SK-N-SH (cell line): ENCODE results near the gene TES. TPM values are rescaled to one million over a fixed set of nuclear protein-coding genes. Genes with fewer than 3 reads are reported as not detected.

Experiments used
- CTCF ChIA-PET: fragments of 300-600, 350-600 bp; formaldehyde crosslinking; extraction: SDS; loops from one replicate; lab custom pipeline; 2021; lab: Yijun Ruan, JAX
- POLR2A ChIA-PET: fragments of 350-600 bp; sonication (Branson Sonifier 250); formaldehyde crosslinking; extraction: SDS; loops from one replicate; lab custom pipeline; 2020; ENCODE audit warnings: antibody characterized with exemption, inconsistent platforms; lab: Yijun Ruan, JAX
- DNase-seq: peaks from one replicate; pipeline ENCODE4 v3.0.0; 2012
- H2AFZ ChIP-seq: fragments of 200-600 bp; sonication (generic); 2 replicates; pipeline ENCODE4 v1.8.1; 2016; ENCODE audit warnings: antibody characterized with exemption, mild to moderate bottlenecking, low read depth
- H3F3A ChIP-seq: fragments of 200-600 bp; sonication (generic); replicated peaks from 2 replicates; pipeline ENCODE3; 2016; ENCODE audit warnings: antibody characterized with exemption, mild to moderate bottlenecking; ENCODE audit not compliant: insufficient read depth
- H3K27ac ChIP-seq, 2 experiments: fragments of 200-500 bp in 1 of 2; fragments of 200-600 bp in 1 of 2; sonication (Bioruptor generic) in 1 of 2; sonication (generic), shearing (Covaris generic) in 1 of 2; 2 replicates each; pipeline versions ENCODE4 v1.5.1 to v1.6.1; 2014 to 2016; ENCODE audit warnings: low read depth in 2 of 2, inconsistent platforms in 1 of 2, low read length in 1 of 2, mild to moderate bottlenecking in 1 of 2, mixed read lengths in 1 of 2
- H3K27me3 ChIP-seq: fragments of 200-600 bp; sonication (generic), shearing (Covaris generic); 2 replicates; pipeline ENCODE4 v1.6.1; 2016; ENCODE audit warnings: mixed run types; ENCODE audit not compliant: insufficient read depth
- H3K36me3 ChIP-seq, 2 experiments: fragments of 200-500 bp in 1 of 2; fragments of 200-600 bp in 1 of 2; sonication (Bioruptor generic) in 1 of 2; sonication (generic) in 1 of 2; replicated peaks in 1 of 2; 2 replicates each; pipeline versions ENCODE3 to v1.5.1; 2014 to 2016; ENCODE audit warnings: low read length in 1 of 2, mild to moderate bottlenecking in 1 of 2; ENCODE audit not compliant: insufficient read depth in 2 of 2, control insufficient read depth in 1 of 2
- H3K4me1 ChIP-seq, 2 experiments: fragments of 200-500 bp in 1 of 2; fragments of 200-600 bp in 1 of 2; sonication (Bioruptor generic) in 1 of 2; sonication (generic), shearing (Covaris generic) in 1 of 2; 2 replicates each; pipeline versions ENCODE4 v1.5.1 to v1.6.1; 2014 to 2016; ENCODE audit warnings: low read depth in 1 of 2, low read length in 1 of 2, mixed run types in 1 of 2; ENCODE audit not compliant: insufficient read depth in 2 of 2, control insufficient read depth in 1 of 2
- H3K4me2 ChIP-seq: fragments of 200-600 bp; sonication (generic), shearing (Covaris generic); 2 replicates; pipeline ENCODE4 v1.6.1; 2017; ENCODE audit warnings: mixed run types
- H3K4me3 ChIP-seq, 2 experiments: fragments of 200-500 bp in 1 of 2; fragments of 200-600 bp in 1 of 2; sonication (Bioruptor generic) in 1 of 2; sonication (generic), shearing (Covaris generic) in 1 of 2; 2 replicates each; pipeline versions ENCODE4 v1.5.1 to v1.8.1; 2014 to 2016; ENCODE audit warnings: low read depth in 2 of 2, inconsistent platforms in 1 of 2, low read length in 1 of 2, mild to moderate bottlenecking in 1 of 2, mixed read lengths in 1 of 2, moderate library complexity in 1 of 2
- H3K79me2 ChIP-seq: fragments of 200-600 bp; sonication (generic); 2 replicates; pipeline ENCODE4 v1.8.1; 2017; ENCODE audit warnings: mild to moderate bottlenecking; ENCODE audit not compliant: insufficient read depth
- H3K9ac ChIP-seq: fragments of 200-600 bp; sonication (generic); 2 replicates; pipeline ENCODE4 v1.6.1; 2017; ENCODE audit warnings: mixed run types
- H3K9me2 ChIP-seq: fragments of 200-600 bp; sonication (generic); 2 replicates; pipeline ENCODE4 v1.6.1; 2017; ENCODE audit warnings: mixed run types
- H3K9me3 ChIP-seq: fragments of 200-600 bp; sonication (generic); 2 replicates; pipeline ENCODE4 v1.6.1; 2017; ENCODE audit warnings: mixed run types, mild to moderate bottlenecking, moderate library complexity
- H4K20me1 ChIP-seq: fragments of 200-600 bp; sonication (generic); 2 replicates; pipeline ENCODE4 v1.6.1; 2017; ENCODE audit warnings: mild to moderate bottlenecking, mixed run types; ENCODE audit not compliant: insufficient read depth
- CTCF ChIP-seq: fragments of 200-600 bp; sonication (generic); IDR thresholded peaks from 2 replicates; pipeline ENCODE4 v1.6.1; 2017; ENCODE audit warnings: antibody characterized with exemption, mild to moderate bottlenecking, moderate library complexity
- EZH2phosphoT487 ChIP-seq: fragments of 200-600 bp; sonication (generic); IDR thresholded peaks from 2 replicates; pipeline ENCODE4 v1.6.1; 2017; ENCODE audit warnings: low read depth, mixed run types, mild to moderate bottlenecking, antibody characterized with exemption, moderate library complexity, borderline replicate concordance
- FOXM1 ChIP-seq: IDR thresholded peaks from 2 replicates; pipeline ENCODE4 v1.4.0; 2012; ENCODE audit warnings: low read depth, mild to moderate bottlenecking
- GATA2 ChIP-seq: sonication (generic); formaldehyde crosslinking; IDR thresholded peaks from 2 replicates; pipeline ENCODE4 v1.5.0; 2020; ENCODE audit warnings: mild to moderate bottlenecking, missing genetic modification reagents
- IRF3 ChIP-seq: fragments of 150-350 bp; IDR thresholded peaks from 2 replicates; pipeline ENCODE4 v1.6.1; 2016; ENCODE audit warnings: mild to moderate bottlenecking, low read depth, low read length
- MAX ChIP-seq: IDR thresholded peaks from 2 replicates; pipeline ENCODE4 v1.4.0; 2012; ENCODE audit warnings: low read depth
- MEF2A ChIP-seq: IDR thresholded peaks from 2 replicates; pipeline ENCODE4 v1.4.0; 2012; ENCODE audit warnings: low read depth, borderline replicate concordance
- NRF1 ChIP-seq: IDR thresholded peaks from 2 replicates; pipeline ENCODE4 v1.6.1; 2012; ENCODE audit warnings: low read depth, mild to moderate bottlenecking, low read length
- POLR2AphosphoS5 ChIP-seq: IDR thresholded peaks from 2 replicates; pipeline ENCODE4 v1.6.1; 2012; ENCODE audit warnings: low read depth, low read length
- RCOR1 ChIP-seq: fragments of 150-350 bp; IDR thresholded peaks from 2 replicates; pipeline ENCODE4 v1.6.1; 2017; ENCODE audit warnings: antibody characterized with exemption, low read length
- RFX5 ChIP-seq: IDR thresholded peaks from 2 replicates; pipeline ENCODE4 v1.6.1; 2012; ENCODE audit warnings: mild to moderate bottlenecking, improper control_type of control experiment, low read length
- SIN3A ChIP-seq: IDR thresholded peaks from 2 replicates; pipeline ENCODE4 v1.6.1; 2012; ENCODE audit warnings: low read depth, mild to moderate bottlenecking, low read length, moderate library complexity, borderline replicate concordance
- SMC3 ChIP-seq: IDR thresholded peaks from 2 replicates; pipeline ENCODE4 v1.6.1; 2012; ENCODE audit warnings: low read depth, low read length, improper control_type of control experiment
- TAF1 ChIP-seq: IDR thresholded peaks from 2 replicates; pipeline ENCODE4 v1.6.1; 2012; ENCODE audit warnings: low read depth, mild to moderate bottlenecking, low read length, moderate library complexity, borderline replicate concordance
- USF1 ChIP-seq: IDR thresholded peaks from 2 replicates; pipeline ENCODE4 v1.4.0; 2012; ENCODE audit warnings: low read depth, borderline replicate concordance
- USF2 ChIP-seq: fragments of 150-350 bp; IDR thresholded peaks from 2 replicates; pipeline ENCODE4 v1.6.1; 2017; ENCODE audit warnings: antibody characterized with exemption, low read length, low read depth, borderline replicate concordance
- ZBTB33 ChIP-seq: IDR thresholded peaks from 2 replicates; pipeline ENCODE4 v1.4.0; 2012; ENCODE audit warnings: low read depth, borderline replicate concordance
- polyA plus RNA-seq, 3 experiments: library from polyadenylated mRNA; depleted of rRNA; stranded (reverse); fragments of >200 nt; gene quantifications; 2 replicates each; pipeline ENCODE4 v1.2.3, GENCODE V29; 2012

Gene TES
- polyA plus RNA-seq, 1 of the 3 experiments (the other 2 are of a cell fraction) = 9.5 TPM

GRCh38 chr7:116235380-116235779 lies 25.0 kb downstream of the TES start:
- ChIA-PET CTCF (interaction anchor here (0.6 to 14.7 kb wide), 27 partner anchors 10 to 1095 kb away, joined by 3 to 428 read pairs (median 17); partner anchors contain the start of gene TES), POLR2A (no interaction called here)
- no peak overlapping the region for H2AFZ ChIP-seq
- H3K4me2 ChIP-seq = no peak overlapping the region
- H3F3A ChIP-seq = peaks cover 12% of the 10 kb centered on the region
- H3K4me3 ChIP-seq = no peak overlapping the region
- no peaks in the 10 kb centered on the region for H3K27me3 ChIP-seq
- no peaks in the 10 kb centered on the region for H3K9me2 ChIP-seq
- H3K27ac ChIP-seq = peak overlapping the region in 1 of 2 experiments; percentile 34; a peak in 1 of 4 replicates
- no peaks in the 10 kb centered on the region for H3K79me2 ChIP-seq
- peaks cover 18 to 27% of the 10 kb centered on the region in 2 experiments; a peak in 3 of 4 replicates for H3K4me1 ChIP-seq
- DNase-seq = no peak
- H3K9me3 ChIP-seq = no peaks in the 10 kb centered on the region
- TF ChIP-seq GATA2 (CRISPR knock-in tag) = no peak
- no peak for TF ChIP-seq USF1
- no peak for TF ChIP-seq CTCF
- TF ChIP-seq MEF2A = no peak
- TF ChIP-seq FOXM1 = no peak
- TF ChIP-seq SIN3A = no peak
- TF ChIP-seq SMC3 = no peak
- no peak for TF ChIP-seq TAF1
- no peak for TF ChIP-seq POLR2AphosphoS5
- no peak for TF ChIP-seq USF2
- no peak for TF ChIP-seq IRF3
- TF ChIP-seq EZH2phosphoT487 = no peak
- no peak for TF ChIP-seq NRF1
- TF ChIP-seq RCOR1 = no peak
- TF ChIP-seq RFX5 = no peak
- TF ChIP-seq MAX = no peak
- no peak for TF ChIP-seq ZBTB33
- no peaks in the 10 kb centered on the region for H4K20me1 ChIP-seq
- H3K36me3 ChIP-seq = peaks cover 0 to 11% of the 10 kb centered on the region in 2 experiments
- H3K9ac ChIP-seq = no peak overlapping the region
